Small intestine (tissue), 7 donors: ENCODE measurements around the gene CAMTA1. TPM values are rescaled to one million over a fixed set of nuclear protein-coding genes. Genes with fewer than 3 reads are reported as not detected.

Experiments
- DNase-seq, 2 donors: peaks; one replicate each; pipeline versions ENCODE4 v3.0.0 to v3.0.0-alpha.2; 2013
- FAIRE-seq: peaks from 2 replicates; lab custom pipeline; 2012; peaks lifted over from hg19 to GRCh38; lab: Jason Lieb, UNC
- H3K27ac ChIP-seq, 3 donors: one replicate each; pipeline ENCODE4 v1.5.1; 2013; ENCODE audit warnings: low read length in 2 of 3, mild to moderate bottlenecking in 2 of 3, control low read depth in 1 of 3, inconsistent platforms in 1 of 3, low read depth in 1 of 3, moderate library complexity in 1 of 3
- H3K27me3 ChIP-seq, 3 donors: one replicate each; pipeline ENCODE4 v1.6.1; 2013; ENCODE audit warnings: low read length in 3 of 3, inconsistent platforms in 1 of 3; ENCODE audit not compliant: control insufficient read depth in 3 of 3, insufficient read depth in 3 of 3
- H3K36me3 ChIP-seq, 3 donors: one replicate each; pipeline ENCODE4 v1.6.1; 2013; ENCODE audit warnings: low read length in 3 of 3, inconsistent platforms in 1 of 3, low read depth in 1 of 3, mild to moderate bottlenecking in 1 of 3, moderate library complexity in 1 of 3; ENCODE audit not compliant: control insufficient read depth in 3 of 3, insufficient read depth in 2 of 3
- H3K4me1 ChIP-seq, 3 donors: one replicate each; pipeline ENCODE4 v1.6.1; 2013; ENCODE audit warnings: low read length in 2 of 3, inconsistent platforms in 1 of 3, low read depth in 1 of 3, mild to moderate bottlenecking in 1 of 3, moderate library complexity in 1 of 3; ENCODE audit not compliant: control insufficient read depth in 3 of 3, insufficient read depth in 2 of 3
- H3K4me3 ChIP-seq, 3 donors: one replicate each; pipeline ENCODE4 v1.5.1; 2013; ENCODE audit warnings: low read length in 3 of 3, control low read depth in 1 of 3, inconsistent platforms in 1 of 3, low read depth in 1 of 3, mild to moderate bottlenecking in 1 of 3, moderate library complexity in 1 of 3
- H3K9me3 ChIP-seq, 2 donors: one replicate each; pipeline ENCODE4 v1.6.1; 2013; ENCODE audit warnings: low read depth in 1 of 2, low read length in 1 of 2; ENCODE audit not compliant: control insufficient read depth in 2 of 2, insufficient read depth in 1 of 2
- WGBS, 3 donors: extraction: QIAGEN DNeasy Blood & Tissue Kit; methylation state at CpG; one replicate each; pipeline ENCODE4 v1.1.7; 2013; 5-methylcytosine and 5-hydroxymethylcytosine counted together
- polyA plus RNA-seq, 4 donors: library from polyadenylated mRNA; stranded (reverse) in 3 of 4; unstranded in 1 of 4; fragments of 200-250 nt in 3 of 4; fragments of 120-200 nt in 1 of 4; gene quantifications; one replicate each; pipeline versions ENCODE4 v1.2.1 to v1.2.3, GENCODE V29; 2013
- donor health status: healthy with polysubstance abuse.
- donor health status: control.
- donor health status: control.
- donor health status: Bipolar disorder and iron deficiency.
- donor health status: healthy.

Gene CAMTA1
- polyA plus RNA-seq, 4 donors: 57.6 to 177 (median 147) TPM

- FAIRE-seq (no peak), DNase-seq (no peak)
- no peaks in the 10 kb centered on the region for H3K9me3 ChIP-seq
- 65 to 71% (median 71%) methylated on average over 17 of the region's 17 CpGs for WGBS, 3 donors
- no peak overlapping the region for H3K4me3 ChIP-seq
- no peaks in the 10 kb centered on the region for H3K36me3 ChIP-seq
- H3K27me3 ChIP-seq: no peaks in the 10 kb centered on the region
- H3K4me1 ChIP-seq: no peaks in the 10 kb centered on the region
- no peak overlapping the region for H3K27ac ChIP-seq
These were observed 872.2 kb downstream of the CAMTA1 start for GRCh38 chr1:7657287-7658016.

- DNase-seq (no peak), FAIRE-seq (no peak)
- H3K27ac ChIP-seq: no peak overlapping the region
- H3K4me1 ChIP-seq: no peaks in the 10 kb centered on the region
- no peaks in the 10 kb centered on the region for H3K36me3 ChIP-seq
- H3K27me3 ChIP-seq: no peaks in the 10 kb centered on the region
- H3K4me3 ChIP-seq: no peak overlapping the region
- WGBS, 3 donors: 85 to 91% (median 89%) methylated on average over 7 of the region's 7 CpGs
- H3K9me3 ChIP-seq: no peaks in the 10 kb centered on the region
These were observed 872.8 kb downstream of the CAMTA1 start for GRCh38 chr1:7658099-7658498.

GRCh38 chr1:7659514-7659913, 874.3 kb downstream of the CAMTA1 start:
- Histone ChIP-seq H3K4me1 (no peaks in the 10 kb centered on the region), H3K4me3 (no peak overlapping the region), H3K9me3 (no peaks in the 10 kb centered on the region), H3K36me3 (no peaks in the 10 kb centered on the region), H3K27ac (no peak overlapping the region), H3K27me3 (no peaks in the 10 kb centered on the region)
- DNase-seq (no peak), FAIRE-seq (no peak)
- WGBS, 3 donors: 85 to 87% (median 85%) methylated on average over 6 of the region's 6 CpGs

- DNase-seq (no peak), FAIRE-seq (no peak)
- Histone ChIP-seq H3K27ac (no peak overlapping the region), H3K36me3 (no peaks in the 10 kb centered on the region), H3K9me3 (no peaks in the 10 kb centered on the region), H3K27me3 (no peaks in the 10 kb centered on the region), H3K4me3 (no peak overlapping the region), H3K4me1 (peaks cover 0 to 4% (median 0%) of the 10 kb centered on the region in 3 donors)
- 86 to 92% (median 86%) methylated on average over 33 to 38 of the region's 38 CpGs for WGBS, 3 donors
These were observed 878.3 kb downstream of the CAMTA1 start for GRCh38 chr1:7663451-7664146.

- Histone ChIP-seq H3K27ac (no peak overlapping the region), H3K4me3 (no peak overlapping the region), H3K36me3 (no peaks in the 10 kb centered on the region), H3K27me3 (no peaks in the 10 kb centered on the region), H3K9me3 (no peaks in the 10 kb centered on the region), H3K4me1 (peaks cover 0 to 4% (median 0%) of the 10 kb centered on the region in 3 donors)
- DNase-seq (no peak), FAIRE-seq (no peak)
- WGBS, 3 donors: 86 to 89% (median 87%) methylated on average over 43 to 48 of the region's 48 CpGs
These were observed 879.1 kb downstream of the CAMTA1 start for GRCh38 chr1:7664147-7664892.

- FAIRE-seq: no peak
- Histone ChIP-seq H3K27ac (no peak overlapping the region), H3K4me3 (no peak overlapping the region), H3K9me3 (no peaks in the 10 kb centered on the region), H3K4me1 (peaks cover 0 to 7% (median 2%) of the 10 kb centered on the region in 3 donors), H3K27me3 (no peaks in the 10 kb centered on the region), H3K36me3 (no peaks in the 10 kb centered on the region)
- DNase-seq: no peak
- 88 to 92% (median 89%) methylated on average over 10 to 21 of the region's 21 CpGs for WGBS, 3 donors
These were observed 879.6 kb downstream of the CAMTA1 start for GRCh38 chr1:7664893-7665250.

- DNase-seq: no peak
- Histone ChIP-seq H3K4me1 (peaks cover 0 to 11% (median 2%) of the 10 kb centered on the region in 3 donors), H3K36me3 (no peaks in the 10 kb centered on the region), H3K4me3 (no peak overlapping the region), H3K27me3 (no peaks in the 10 kb centered on the region), H3K27ac (no peak overlapping the region), H3K9me3 (no peaks in the 10 kb centered on the region)
- WGBS, 3 donors: 61 to 70% (median 63%) methylated on average over 6 of the region's 6 CpGs
- no peak for FAIRE-seq
These were observed 881.0 kb downstream of the CAMTA1 start for GRCh38 chr1:7666249-7666648.

GRCh38 chr1:7667159-7667558, 881.9 kb downstream of the CAMTA1 start:
- H3K4me3 ChIP-seq: no peak overlapping the region
- no peak overlapping the region for H3K27ac ChIP-seq
- DNase-seq (no peak), FAIRE-seq (no peak)
- 66 to 79% (median 79%) methylated on average over 11 of the region's 11 CpGs for WGBS, 3 donors
- H3K9me3 ChIP-seq: no peaks in the 10 kb centered on the region
- H3K36me3 ChIP-seq: no peaks in the 10 kb centered on the region
- H3K27me3 ChIP-seq: no peaks in the 10 kb centered on the region
- H3K4me1 ChIP-seq: peaks cover 0 to 11% (median 2%) of the 10 kb centered on the region in 3 donors
